Astrocyte of the hippocampus (primary cell): Measurements from ENCODE around the gene NOSTRIN.
"Not testable (repeated sequence)": the region's sequence is repeated elsewhere in the genome, so short reads cannot be mapped to it uniquely, and the experiment has no call there.

Source experiments
- DNase-seq: peaks from one replicate; pipeline ENCODE4 v3.0.0; 2011; ENCODE audit warnings: low read depth, low spot score

The NOSTRIN gene

DNA sequence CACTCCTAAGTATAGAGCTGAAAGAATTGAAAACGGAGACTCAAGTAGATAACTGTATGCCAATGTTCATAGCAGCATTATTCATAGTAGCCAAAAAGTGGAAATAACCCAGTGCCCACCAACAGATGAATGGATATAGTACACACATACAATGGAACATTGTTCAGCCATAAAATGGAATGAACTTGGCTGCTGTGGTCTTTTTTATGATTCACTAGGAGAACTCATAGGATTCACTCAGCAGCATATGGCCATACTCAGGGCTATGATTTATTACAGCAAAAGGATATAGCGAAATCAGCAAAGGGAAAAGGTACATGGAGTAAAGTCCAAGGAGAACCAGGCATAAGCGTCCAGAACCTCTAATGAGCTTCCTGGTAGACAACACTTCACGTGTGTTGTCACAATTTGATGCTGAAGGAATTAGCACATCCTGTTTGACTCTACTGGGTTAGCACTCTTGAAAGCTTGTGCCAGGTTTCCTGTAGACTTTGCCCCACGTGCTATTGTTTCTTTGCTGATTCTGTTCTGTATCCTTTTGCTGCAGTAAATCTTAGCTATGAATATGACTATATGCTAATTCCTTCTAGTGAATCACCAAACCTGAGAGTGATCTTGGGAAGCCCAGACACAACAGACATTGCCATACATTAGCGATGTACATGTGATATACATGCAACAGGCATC lies 72.1 kb downstream of the NOSTRIN start:
- no peak for DNase-seq

DNA sequence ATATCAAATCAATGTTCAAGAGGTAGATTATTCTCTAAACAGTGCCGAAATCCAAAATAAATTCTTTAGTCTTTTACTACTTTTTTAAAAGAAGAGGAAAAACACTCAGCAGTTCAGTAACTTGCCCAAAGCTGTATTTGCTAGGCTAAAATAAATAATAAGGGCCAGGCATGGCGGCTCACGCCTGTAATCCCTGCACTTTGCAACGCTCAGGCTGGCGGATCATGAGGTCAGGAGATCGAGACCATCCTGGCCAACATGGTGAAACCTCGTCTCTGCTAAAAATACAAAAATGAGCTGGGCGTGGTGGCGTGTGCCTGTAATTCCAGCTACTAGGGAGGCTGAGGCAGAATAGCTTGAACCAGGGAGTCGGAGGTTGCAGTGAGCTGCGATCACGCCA lies 79.7 kb downstream of the NOSTRIN start:
- not testable (repeated sequence) for DNase-seq

DNA sequence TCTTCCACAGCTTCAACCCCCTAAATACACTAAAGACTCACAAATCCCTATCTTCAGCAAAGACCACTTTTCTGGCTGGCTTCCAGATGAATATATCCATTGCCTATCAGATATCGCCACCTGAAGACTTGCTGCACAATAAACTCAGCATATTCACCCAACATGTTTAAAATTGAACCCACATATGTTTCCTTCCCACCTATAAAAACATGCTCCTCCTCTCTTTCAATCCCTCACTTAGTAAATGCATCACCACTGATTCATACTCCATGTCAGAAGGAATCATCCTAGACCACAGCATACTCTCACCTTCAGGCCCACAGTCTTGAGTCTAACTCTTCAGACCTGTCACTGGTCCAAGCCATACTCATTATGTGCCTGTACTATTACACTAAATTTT lies 82.5 kb downstream of the NOSTRIN start:
- no peak for DNase-seq

DNA sequence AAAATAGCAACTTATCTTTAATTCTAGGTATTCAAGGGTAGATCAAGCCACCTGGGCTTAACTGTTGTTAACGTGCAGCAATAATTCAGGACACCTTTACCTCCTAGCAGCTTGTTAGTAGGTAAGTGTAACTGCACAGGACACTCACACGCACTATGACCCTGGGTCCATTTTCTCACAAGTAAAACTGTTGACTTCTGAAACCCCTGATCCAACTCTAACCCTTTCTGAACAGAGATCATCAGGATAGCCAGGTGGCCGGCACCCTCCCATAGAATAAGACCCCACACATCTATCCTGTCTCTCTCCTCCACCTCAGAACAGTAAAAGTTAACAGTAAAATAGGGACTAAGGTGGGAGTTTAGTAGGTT lies 87.2 kb downstream of the NOSTRIN start:
- no peak for DNase-seq

DNA sequence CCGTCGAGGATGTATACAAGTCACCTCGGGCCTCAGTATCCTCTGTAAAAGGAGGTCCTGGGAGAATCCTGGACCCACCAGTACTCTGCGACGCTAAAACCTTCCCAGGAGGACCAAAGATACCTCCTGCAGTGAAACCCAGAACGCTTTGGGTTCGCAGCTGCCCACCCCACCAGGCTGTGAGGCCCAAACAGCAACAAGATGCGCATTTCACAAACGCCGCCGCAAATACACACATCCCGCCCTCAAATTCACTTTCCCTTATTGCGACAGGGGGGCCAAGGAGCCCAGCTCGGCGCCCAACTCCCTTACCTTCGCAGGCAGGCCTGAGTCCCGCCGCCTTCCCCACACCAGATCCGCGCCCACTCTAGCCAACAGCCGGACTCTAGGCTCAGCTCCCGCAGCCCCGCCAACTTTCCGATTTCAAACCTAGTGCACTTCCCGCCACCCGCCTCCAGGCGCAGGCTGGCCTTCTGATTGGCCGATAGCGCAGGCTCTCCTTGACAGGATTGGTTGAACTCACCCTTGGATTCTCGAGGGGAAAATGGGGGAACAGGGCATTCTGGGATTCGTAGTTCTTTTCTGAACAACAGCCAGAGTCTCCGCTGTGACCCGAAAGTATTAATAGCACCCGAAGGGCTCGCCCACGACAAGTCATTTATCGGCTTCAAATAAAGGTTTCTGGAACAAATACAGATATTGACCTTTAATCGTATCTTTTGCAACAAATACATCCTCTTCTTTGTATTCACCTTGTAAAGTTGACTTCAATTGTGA lies 87.8 kb downstream of the NOSTRIN start, which contains the start of gene SPC25:
Gene SPC25, minus strand, starts transcription at position 425 of the 777 bp plus-strand sequence. CDS start 911 bp downstream, outside the sequence.
- DNase-seq = peak; percentile 95

DNA sequence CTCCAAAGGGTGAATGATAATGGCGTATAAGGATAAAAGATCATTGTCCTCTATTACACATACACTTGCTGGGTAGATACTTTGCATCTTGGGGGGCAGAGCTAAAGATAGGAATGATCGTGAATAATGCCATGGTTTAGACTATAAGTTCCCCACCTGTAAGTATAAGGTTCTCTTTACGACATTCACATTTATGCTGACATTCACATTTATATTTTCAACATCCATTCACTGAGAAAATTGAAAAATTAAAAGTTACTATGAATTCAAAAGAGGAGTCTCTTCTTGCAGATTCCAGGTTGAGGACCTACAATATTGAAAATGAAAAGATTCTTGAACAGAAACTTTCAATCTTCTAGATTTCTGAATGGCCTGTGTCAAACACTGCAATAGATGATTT lies 89.9 kb downstream of the NOSTRIN start:
- no peak for DNase-seq

DNA sequence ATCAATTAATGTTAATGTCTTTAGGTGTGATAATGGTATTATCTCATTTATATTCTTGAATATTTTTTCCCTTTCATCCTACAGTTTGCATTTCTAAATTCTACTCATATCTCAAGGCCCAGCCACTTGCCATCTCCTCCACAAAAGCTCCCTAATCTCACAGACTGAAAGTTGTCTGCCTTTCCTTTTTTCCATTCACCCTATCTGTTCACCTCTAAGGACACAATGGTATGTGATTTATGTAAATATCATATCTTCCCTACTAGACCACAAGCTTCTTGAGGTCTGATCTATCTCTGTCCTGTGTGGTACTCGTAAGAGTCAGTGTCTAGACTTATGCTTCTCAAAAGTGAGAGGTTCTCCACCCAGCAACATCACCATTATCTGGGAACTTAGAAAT lies 91.7 kb downstream of the NOSTRIN start:
- DNase-seq = no peak

DNA sequence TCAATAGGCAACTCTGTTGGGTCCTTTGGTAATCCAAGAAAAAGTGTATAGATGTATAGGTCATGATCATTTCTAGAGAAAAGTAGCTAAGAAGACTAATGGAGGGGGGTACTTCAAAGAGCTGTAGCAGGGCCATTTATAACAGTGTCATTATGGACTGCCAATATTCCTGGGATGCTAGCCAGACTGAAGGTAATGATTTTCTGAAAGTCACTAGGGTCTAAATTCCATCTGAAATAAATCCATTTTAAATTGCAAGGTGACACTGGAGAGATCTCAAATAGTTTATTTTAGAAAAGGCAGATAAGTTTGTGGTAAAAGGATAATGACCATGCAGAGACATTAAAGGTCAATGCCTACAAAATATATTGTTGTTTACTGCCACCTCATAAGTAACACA lies 92.3 kb downstream of the NOSTRIN start:
- DNase-seq = no peak

DNA sequence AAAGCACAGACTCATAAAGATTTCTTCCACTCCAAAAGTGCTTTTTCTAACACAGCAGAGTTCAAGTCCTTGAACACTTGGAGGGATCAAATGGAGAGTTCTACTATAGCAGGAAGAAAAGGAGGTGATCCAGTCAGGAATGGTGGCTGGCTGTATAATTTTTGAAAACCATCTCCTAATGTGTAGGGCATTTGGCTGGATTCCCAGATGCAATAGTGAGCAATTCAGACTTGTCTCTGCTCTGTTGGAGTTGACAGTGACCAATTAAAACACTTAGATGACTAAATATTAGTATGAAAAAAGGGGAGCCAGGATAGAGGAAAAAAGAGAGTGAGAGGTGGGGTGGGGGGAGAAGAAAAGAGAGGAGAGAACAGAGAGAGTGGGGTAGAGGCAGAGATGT lies 93.3 kb downstream of the NOSTRIN start:
- DNase-seq = peak; percentile 11

DNA sequence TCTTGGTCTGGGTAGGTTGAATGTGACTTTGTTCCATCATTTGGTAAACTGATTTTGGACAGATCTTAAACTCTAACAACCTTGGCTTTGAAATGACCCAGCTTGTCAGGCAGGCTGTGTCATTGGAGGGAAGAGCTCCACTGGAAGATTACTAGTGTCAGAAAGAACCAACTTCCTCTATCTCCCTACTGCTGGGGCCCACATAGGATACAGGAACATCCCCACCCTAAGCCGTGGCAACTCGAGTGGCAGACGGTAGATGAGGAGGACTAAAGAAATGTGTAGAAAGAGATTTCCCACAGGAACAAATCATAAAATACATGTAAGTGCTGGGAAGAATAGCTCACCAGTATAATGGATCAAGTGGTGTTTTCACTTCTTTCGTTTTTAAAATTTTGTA lies 94.3 kb downstream of the NOSTRIN start:
- no peak for DNase-seq

DNA sequence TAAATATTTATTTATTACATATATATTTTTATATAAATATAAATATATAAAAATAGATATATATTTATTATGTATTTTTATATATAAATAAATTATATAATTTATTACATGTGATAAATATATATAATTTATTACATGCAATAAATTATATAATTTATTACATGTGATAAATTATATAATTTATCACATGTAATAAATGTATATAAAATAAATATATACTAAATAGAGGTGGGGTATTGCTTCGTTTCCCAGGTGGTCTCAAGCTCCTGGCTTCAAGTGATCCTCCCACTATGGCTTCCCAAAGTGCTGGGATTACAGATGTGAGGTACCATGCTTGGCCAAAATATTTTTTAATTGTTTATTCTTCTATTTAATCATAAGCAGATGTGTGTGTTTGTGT lies 95.0 kb downstream of the NOSTRIN start:
- DNase-seq = no peak

DNA sequence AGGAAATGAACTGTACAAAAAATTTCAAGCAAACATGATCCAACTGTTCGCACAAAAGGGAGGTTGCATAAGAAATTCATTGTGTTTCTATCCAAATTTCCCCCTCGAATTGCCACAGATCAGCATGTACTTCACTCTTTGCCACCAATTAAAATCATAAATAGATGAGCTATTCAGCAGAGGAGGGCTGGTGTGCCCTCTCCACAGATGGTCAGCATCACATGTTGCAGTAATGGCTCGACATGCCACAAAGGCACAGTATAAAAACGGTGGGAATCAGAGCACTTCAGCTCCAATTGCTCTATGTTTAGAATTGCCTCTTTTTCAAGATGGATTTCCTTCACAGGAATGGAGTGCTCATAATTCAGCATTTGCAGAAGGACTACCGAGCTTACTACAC lies 98.6 kb downstream of the NOSTRIN start, which contains the start of gene G6PC2:
Gene G6PC2, plus strand, starts transcription at position 289 of the 400 bp plus-strand sequence. Its CDS starts 41 bp downstream, at position 330.
- no peak for DNase-seq

DNA sequence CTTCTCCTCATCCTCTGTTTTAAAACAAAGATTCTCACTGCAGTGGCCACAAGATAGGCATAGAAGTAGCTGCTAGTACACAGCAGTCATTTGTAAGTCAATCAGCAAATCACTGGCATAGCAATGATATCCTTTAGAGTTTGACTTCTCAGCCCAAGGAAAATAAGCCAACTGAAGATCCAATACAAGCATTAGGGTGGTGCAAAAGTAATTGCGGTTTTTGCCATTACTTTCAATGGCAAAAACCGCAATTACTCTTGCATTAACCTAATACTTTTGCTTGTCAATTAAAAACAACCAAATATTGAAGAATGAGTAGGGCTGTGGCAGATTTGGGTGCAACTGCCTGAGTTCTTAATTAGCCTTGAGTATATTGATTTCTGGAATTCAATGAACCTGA lies 101.5 kb downstream of the NOSTRIN start:
- DNase-seq = no peak

DNA sequence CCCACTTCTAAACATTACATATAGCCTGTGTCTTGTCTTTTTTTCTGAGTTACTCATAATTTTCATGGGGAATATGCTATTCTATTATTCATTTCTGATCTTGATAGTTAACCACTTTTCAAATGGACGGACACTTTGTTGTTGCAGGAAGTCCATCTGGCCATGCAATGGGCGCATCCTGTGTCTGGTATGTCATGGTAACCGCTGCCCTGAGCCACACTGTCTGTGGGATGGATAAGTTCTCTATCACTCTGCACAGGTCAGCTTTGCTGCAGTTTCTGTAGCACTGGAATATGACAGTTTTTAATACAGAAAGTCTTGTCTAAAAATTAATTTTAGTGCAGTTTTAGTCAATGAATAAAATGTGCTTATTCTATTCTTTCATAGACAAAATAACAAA lies 101.9 kb downstream of the NOSTRIN start:
- DNase-seq = no peak

DNA sequence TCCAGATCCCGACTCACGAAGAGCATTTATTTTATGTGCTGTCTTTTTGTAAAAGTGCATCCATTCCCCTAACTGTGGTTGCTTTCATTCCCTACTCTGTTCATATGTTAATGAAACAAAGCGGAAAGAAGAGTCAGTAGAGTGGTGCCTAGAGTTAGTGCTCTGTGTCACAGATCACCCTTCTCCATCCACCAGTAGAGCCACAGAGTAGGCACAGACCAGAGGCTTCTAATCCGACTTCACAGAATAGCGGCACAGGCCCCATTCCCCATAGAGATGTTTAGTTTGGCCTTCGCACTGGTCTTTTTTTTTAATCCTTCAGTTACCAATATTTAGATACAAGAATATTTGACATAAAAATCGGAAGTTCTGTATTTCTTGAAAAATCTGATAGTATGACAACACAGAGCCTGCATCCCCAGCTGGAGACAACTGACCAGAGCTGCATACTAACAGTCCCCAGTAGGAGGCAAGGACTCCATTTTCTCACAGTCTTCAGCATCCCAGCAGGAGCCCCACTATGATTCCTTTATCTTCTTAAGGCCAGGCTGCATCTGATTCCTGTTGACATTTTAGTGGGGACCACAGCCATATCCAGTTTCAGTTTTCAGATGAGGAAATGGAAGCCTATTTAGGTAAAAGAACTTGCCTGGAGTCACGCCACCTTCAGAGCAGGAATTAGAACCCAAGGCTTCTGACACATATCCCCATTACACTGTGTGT lies 105.7 kb downstream of the NOSTRIN start:
- DNase-seq = no peak

DNA sequence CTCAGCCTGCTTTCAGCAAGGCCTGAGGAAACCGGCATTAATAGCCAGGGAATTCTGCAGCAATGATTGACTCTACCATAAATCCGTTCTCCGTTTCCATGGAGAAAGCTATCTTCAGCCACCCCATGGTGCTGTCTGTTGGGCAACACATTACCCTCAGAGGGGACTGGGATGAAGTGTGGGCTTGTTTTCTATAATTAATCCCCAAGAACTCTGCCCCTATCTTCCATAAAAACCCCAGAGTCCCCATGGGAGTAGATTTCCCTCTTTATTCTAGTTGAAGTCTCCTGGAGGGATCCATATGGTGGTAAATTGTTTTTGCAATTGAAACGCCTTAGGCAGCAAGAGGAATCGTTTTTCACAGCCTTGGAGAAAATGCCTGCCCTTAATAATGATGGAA lies 107.9 kb downstream of the NOSTRIN start:
- DNase-seq = no peak

DNA sequence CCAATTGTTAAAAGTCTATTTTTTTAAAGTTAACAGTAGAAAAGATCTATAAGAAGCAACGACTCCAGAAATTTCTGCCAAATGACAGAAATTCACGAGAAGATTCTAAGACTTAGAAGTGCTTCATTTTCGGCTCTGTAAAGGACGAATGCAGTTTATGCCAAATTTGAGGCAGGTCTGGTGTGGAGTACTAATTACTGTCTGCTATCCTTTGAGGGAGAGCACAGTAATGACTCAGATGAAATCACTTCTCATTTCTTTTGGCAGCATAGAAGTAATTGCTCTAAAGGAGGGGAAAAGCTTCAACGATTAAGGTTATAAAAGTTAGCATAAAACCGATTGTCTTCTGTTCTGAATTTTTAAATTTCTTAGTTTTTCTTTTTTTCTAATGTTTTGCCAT lies 110.0 kb downstream of the NOSTRIN start:
- DNase-seq = peak; percentile 29

DNA sequence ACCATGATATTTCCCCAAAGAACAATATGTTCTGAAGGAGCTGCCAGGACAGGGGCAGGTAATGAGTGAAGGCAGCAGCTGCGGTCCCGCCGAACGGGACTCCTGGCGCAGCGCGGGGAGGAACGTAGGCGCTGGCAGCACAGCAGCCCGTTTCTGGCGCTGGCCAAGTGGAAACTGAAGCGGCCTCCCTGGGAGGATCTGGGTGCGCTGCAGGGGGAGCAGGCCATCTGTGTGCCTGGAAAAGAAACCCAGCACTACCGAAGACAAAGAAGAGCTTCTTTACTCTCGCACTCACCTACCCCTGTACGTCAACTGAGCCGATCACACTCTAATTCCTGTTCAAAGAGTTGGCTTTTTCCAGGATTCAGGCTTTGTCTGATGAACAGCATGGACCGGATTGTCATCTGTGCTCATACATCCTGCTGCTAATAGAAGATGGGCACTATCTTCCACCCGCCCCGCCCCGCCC lies 110.5 kb downstream of the NOSTRIN start:
- DNase-seq = peak; percentile 71

DNA sequence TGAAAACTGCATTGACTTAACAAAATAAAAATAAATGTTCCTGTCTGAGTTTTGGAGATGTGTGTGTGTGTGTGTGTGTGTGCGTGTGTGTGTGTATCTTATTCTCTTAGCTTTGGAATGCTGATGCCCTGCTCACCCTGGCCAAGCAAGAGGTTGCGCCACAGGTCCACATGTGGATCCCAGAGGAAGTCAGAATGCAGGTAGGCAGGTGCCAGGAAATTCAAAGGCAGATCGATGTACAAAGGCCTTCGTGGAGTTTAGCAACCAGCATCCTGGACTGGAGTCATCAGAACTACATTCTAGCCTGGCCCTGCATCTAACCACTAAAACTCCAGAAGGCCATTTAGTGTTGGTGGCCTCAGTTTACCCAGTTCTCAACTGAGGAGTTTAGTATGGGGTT lies 111.1 kb downstream of the NOSTRIN start:
- DNase-seq = no peak
